Measurements from ENCODE around the gene ENPP6.

ENPP6 gene

GRCh38 chr4:184188443-184189400 is 29.0 kb downstream of the ENPP6 start:
- H3K27ac ChIP-seq = no peak overlapping the region
- H3K36me3 ChIP-seq (replicated peaks) = no peaks in the 10 kb centered on the region
- no peaks in the 10 kb centered on the region for H3K27me3 ChIP-seq (replicated peaks)
- TF ChIP-seq CTCF (IDR thresholded peaks at IDR 0.05; ENCODE audit: low read depth, low read length, missing control alignments) = no peak
- no peak overlapping the region for H3K4me3 ChIP-seq (ENCODE audit: low read depth, low read length)
- DNase-seq = no peak
- in situ Hi-C loops (cut with HindIII; ENCODE audit: low pct_ligation_motif_present, low sequenced_read_pairs) = no loop called here

- H3K27me3 ChIP-seq (replicated peaks) = no peaks in the 10 kb centered on the region
- H3K36me3 ChIP-seq (replicated peaks) = no peaks in the 10 kb centered on the region
- no peak for DNase-seq
- no peak overlapping the region for H3K4me3 ChIP-seq (ENCODE audit: low read depth, low read length)
- no peak overlapping the region for H3K27ac ChIP-seq
- in situ Hi-C loops (cut with HindIII; ENCODE audit: low pct_ligation_motif_present, low sequenced_read_pairs) = no loop called here
- no peak for TF ChIP-seq CTCF (IDR thresholded peaks at IDR 0.05; ENCODE audit: low read depth, low read length, missing control alignments)
These were observed 40.4 kb downstream of the ENPP6 start for GRCh38 chr4:184177271-184177670.

GRCh38 chr4:184174571-184175488 is 42.8 kb downstream of the ENPP6 start:
- TF ChIP-seq CTCF (IDR thresholded peaks at IDR 0.05; ENCODE audit: low read depth, low read length, missing control alignments) = no peak
- no peak overlapping the region for H3K27ac ChIP-seq
- in situ Hi-C loops (cut with HindIII; ENCODE audit: low pct_ligation_motif_present, low sequenced_read_pairs) = loop anchor here (25.0 kb wide), 1 partner anchor 338 kb away; no protein-coding TSS in a partner anchor
- no peak for DNase-seq
- no peaks in the 10 kb centered on the region for H3K36me3 ChIP-seq (replicated peaks)
- H3K4me3 ChIP-seq (ENCODE audit: low read depth, low read length) = no peak overlapping the region
- no peaks in the 10 kb centered on the region for H3K27me3 ChIP-seq (replicated peaks)

- in situ Hi-C loops (cut with HindIII; ENCODE audit: low pct_ligation_motif_present, low sequenced_read_pairs) = loop anchor here (25.0 kb wide), 1 partner anchor 334 kb away; no protein-coding TSS in a partner anchor
- no peak for TF ChIP-seq CTCF (IDR thresholded peaks at IDR 0.05; ENCODE audit: low read depth, low read length, missing control alignments)
- peak; percentile 54 for DNase-seq
- Histone ChIP-seq H3K27me3 (replicated peaks) (no peaks in the 10 kb centered on the region), H3K36me3 (replicated peaks) (no peaks in the 10 kb centered on the region), H3K4me3 (ENCODE audit: low read depth, low read length) (no peak overlapping the region), H3K27ac (no peak overlapping the region)
These were observed 46.7 kb downstream of the ENPP6 start for GRCh38 chr4:184171011-184171410.

GRCh38 chr4:184169225-184169867 is 48.3 kb downstream of the ENPP6 start:
- Histone ChIP-seq H3K36me3 (replicated peaks) (no peaks in the 10 kb centered on the region), H3K4me3 (ENCODE audit: low read depth, low read length) (no peak overlapping the region), H3K27me3 (replicated peaks) (no peaks in the 10 kb centered on the region), H3K27ac (no peak overlapping the region)
- no peak for TF ChIP-seq CTCF (IDR thresholded peaks at IDR 0.05; ENCODE audit: low read depth, low read length, missing control alignments)
- in situ Hi-C loops (cut with HindIII; ENCODE audit: low pct_ligation_motif_present, low sequenced_read_pairs) = loop anchor here (25.0 kb wide), 1 partner anchor 332 kb away; no protein-coding TSS in a partner anchor
- DNase-seq = no peak
